Measurements from ENCODE around the gene NARF. TPM values are rescaled to one million over a fixed set of nuclear protein-coding genes. Genes with fewer than 3 reads are reported as not detected.

The NARF gene
- total RNA-seq, 1 donor from 2014 or later = 64.4 TPM

DNA sequence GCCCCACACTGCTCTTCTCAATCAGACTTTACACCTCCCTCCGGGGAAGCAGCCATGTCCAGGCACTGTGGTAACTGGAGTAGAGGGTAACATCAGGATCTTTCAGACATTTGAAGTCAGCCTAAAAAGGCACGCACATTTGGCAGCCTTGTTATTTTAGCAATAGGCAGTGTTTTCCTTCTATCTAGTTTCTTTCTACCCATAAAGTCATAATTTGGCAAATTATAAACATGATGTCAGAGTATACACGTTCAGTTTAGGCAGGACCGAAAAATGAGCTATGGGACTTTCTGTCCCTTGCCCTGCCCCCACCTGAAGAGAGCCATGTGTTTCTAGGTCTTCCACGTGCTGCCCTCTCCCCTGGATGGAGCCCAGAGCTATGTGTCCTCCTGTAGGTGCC is 21.1 kb downstream of the NARF start:
- no peak overlapping the region for H3K4me3 ChIP-seq (ENCODE audit: low read depth, low read length)
- no peak for DNase-seq (ENCODE audit: low read depth)
- TF ChIP-seq, protein P1, sequence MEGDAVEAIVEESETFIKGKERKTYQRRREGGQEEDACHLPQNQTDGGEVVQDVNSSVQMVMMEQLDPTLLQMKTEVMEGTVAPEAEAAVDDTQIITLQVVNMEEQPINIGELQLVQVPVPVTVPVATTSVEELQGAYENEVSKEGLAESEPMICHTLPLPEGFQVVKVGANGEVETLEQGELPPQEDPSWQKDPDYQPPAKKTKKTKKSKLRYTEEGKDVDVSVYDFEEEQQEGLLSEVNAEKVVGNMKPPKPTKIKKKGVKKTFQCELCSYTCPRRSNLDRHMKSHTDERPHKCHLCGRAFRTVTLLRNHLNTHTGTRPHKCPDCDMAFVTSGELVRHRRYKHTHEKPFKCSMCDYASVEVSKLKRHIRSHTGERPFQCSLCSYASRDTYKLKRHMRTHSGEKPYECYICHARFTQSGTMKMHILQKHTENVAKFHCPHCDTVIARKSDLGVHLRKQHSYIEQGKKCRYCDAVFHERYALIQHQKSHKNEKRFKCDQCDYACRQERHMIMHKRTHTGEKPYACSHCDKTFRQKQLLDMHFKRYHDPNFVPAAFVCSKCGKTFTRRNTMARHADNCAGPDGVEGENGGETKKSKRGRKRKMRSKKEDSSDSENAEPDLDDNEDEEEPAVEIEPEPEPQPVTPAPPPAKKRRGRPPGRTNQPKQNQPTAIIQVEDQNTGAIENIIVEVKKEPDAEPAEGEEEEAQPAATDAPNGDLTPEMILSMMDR (conservative IDR thresholded peaks at IDR 0.05; ENCODE audit: low read depth, low read length) = no peak

DNA sequence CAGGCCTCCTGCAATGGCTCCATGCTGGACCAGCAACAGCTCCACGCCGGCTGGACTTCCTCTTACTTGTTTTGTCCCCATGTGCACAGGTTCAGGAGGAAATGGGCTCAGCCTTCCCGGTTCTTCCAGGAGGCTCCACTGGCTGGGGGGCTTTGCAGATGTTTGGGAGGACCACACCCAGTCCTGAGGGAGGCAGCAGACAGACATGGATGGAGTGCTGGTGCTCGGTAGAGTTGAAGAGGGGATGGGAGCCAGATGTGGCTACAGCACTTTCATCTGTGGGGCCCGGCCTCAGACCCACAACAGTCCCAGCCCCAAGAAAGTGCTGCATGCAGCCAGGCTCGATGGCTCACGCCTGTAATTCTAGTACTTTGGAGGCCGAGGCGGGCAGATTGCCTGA is 21.8 kb downstream of the NARF start:
- TF ChIP-seq, protein P1 (conservative IDR thresholded peaks at IDR 0.05; ENCODE audit: low read depth, low read length) = no peak
- no peak for DNase-seq (ENCODE audit: low read depth)
- H3K4me3 ChIP-seq (ENCODE audit: low read depth, low read length) = no peak overlapping the region

DNA sequence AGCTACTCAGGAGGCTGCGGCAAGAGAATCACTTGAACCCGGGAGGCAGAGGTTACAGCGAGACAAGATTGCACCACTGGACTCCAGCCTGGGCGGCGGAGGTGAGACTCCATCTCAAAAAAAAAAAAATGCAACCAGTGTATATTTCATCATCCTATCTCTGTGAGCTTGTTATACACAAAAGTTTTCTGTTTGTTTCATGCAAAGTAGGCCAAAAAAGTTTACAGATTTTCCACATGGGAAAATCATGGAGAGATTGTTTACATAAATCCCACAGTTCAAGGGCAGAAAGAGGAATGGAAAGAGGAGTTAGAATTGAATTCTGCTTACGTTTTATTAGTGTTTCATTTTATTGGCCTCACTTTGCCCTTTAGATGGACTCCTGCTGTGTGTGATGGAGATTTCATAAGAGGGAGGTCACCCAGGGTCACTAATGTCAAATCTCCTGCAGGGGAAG is 24.7 kb downstream of the NARF start:
- TF ChIP-seq, protein P1 (conservative IDR thresholded peaks at IDR 0.05; ENCODE audit: low read depth, low read length) = no peak
- no peak overlapping the region for H3K4me3 ChIP-seq (ENCODE audit: low read depth, low read length)
- no peak for DNase-seq (ENCODE audit: low read depth)

DNA sequence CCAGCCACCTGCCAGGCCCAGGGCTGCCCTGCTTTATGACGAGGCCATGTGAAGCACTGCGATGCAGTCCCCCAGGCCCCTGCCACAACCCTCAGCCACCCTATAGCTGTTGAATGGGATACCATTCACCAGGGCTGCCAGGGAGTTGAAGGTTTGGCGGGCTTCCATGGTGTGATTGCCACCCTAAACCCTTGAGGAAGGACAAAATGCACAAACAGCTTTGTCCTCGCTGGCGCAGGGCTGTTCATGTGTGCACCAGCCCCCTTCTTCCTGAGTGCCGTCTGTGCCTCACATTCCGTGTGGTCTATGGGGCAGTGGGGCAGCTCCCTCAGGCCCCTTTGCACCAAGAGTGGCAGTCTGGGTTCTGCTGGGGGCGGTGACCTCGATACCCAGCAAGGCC is 25.3 kb downstream of the NARF start:
- H3K4me3 ChIP-seq (ENCODE audit: low read depth, low read length) = no peak overlapping the region
- DNase-seq (ENCODE audit: low read depth) = no peak
- TF ChIP-seq, protein P1 (conservative IDR thresholded peaks at IDR 0.05; ENCODE audit: low read depth, low read length) = no peak

DNA sequence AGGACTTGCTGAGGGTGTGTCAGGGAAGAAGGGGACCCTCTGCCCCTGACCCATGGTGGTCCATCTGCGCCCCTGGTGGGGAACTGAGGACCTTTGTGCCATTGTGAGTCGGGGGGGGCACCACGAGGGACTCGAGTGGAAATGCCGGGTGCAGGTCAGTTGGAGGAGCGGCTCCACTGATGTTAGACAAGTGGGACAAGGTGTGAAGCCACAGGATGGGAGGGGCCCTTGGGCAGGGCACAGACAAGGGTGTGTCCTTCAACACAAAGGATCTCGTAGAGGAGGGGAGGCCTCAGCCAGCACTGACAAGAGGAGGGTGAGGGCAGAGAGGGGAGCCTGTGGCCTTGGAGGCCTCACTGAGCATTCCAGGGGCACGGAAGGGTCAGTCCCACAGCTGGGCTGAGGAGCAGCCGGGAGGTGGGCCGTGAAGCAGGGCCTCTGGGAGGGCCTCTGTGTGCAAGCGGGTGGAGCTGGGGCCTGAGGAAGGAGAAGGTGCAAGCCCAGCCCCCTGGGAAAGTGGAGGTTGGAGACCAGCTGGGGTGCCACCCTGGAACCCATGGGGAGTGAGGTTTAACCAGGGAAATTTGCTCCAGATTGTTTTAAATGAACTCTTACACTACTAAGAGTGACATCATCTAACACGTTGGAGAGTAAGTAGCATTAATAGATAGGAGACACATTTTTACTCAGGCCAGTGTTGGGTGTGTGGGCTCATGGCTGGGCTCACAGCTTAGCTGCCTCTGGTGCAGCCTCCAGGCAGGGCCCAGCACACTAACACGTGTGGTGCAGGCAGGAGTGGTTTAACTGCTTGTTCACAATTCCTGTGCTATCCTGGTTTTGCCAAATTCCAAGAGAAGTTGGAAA is 27.9 kb downstream of the NARF start:
- no peak for DNase-seq (ENCODE audit: low read depth)
- TF ChIP-seq, protein P1 (conservative IDR thresholded peaks at IDR 0.05; ENCODE audit: low read depth, low read length) = no peak
- no peak overlapping the region for H3K4me3 ChIP-seq (ENCODE audit: low read depth, low read length)

DNA sequence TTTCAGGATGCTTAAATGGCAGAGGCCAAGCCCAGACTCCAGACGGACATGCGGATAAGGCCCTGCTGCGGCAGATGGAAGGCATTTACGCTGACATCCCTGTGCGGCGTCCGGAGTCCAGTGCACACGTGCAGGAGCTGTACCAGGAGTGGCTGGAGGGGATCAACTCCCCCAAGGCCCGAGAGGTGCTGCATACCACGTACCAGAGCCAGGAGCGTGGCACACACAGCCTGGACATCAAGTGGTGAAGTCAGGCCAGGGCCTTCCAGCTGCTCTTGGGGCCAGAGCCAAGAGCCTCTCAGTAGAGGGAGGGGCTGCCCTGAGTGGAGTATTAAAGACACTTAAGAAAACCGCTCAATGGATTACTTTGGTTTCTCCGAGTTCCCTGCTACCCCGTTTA is 29.4 kb downstream of the NARF start:
- DNase-seq (ENCODE audit: low read depth) = no peak
- TF ChIP-seq, protein P1 (conservative IDR thresholded peaks at IDR 0.05; ENCODE audit: low read depth, low read length) = no peak
- no peak overlapping the region for H3K4me3 ChIP-seq (ENCODE audit: low read depth, low read length)

DNA sequence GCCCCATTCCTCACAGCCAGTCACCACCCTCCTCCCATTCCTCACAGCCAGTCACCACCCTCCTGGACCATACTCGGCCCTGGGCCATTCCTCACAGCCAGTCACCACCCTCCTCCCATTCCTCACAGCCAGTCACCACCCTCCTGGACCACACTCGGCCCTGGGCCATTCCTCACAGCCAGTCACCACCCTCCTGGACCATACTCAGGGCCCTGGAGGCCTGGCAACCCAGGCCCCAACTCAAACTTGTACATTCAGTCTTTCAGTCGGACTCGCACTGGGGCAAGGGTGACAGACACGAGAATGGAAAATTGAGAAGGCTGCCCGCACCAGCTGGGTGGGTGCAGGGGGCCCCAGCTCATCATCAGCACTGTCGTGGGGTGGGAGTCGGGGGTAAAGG is 30.6 kb downstream of the NARF start:
- TF ChIP-seq, protein P1 (conservative IDR thresholded peaks at IDR 0.05; ENCODE audit: low read depth, low read length) = no peak
- no peak for DNase-seq (ENCODE audit: low read depth)
- H3K4me3 ChIP-seq (ENCODE audit: low read depth, low read length) = no peak overlapping the region
